ENCODE measurements around the gene GNG10.

DNA sequence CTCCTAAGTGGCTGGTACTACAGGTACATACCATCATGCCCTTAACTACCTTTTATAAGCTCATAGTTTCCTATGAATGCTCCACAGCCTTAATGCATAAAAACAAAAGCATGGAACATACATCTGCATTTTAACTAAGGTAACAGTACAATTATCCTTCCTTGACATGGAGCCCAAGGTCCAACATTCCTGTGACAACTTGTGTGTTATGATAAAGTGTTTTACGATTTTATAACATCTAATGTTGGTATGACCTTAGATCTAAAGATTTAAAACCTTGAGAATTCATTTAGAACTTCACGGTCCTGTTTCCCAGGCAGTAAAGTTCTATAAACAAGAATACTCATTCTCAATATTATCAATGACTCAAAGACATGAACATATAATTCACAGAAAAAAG, 43.1 kb downstream of the GNG10 start:
- TF ChIP-seq CTCF (conservative IDR thresholded peaks at IDR 0.05) (no peak), ZFX (IDR thresholded peaks at IDR 0.05) (no peak)

Measured in C4-2B (cell line).